Activated T-helper 1 cell treated with anti-CD3 and anti-CD28 coated beads, Interleukin-12 subunit alpha, Interleukin-12 subunit beta, Interleukin-2, Interleukin-4 antibody, amounts not matched to agents 30 ng/mL and 10 ng/mL and 1 ng/mL, durations not matched to agents 14 hours and 24 hours and 36 hours (primary cell): Measurements from ENCODE around the gene ENTPD8. TPM values are rescaled to one million over a fixed set of nuclear protein-coding genes. Genes with fewer than 3 reads are reported as not detected.
"Not testable (repeated sequence)": the region's sequence is repeated elsewhere in the genome, so short reads cannot be mapped to it uniquely, and the experiment has no call there.

Experiments used
- DNase-seq: peaks from one replicate; pipeline ENCODE4 v3.0.0; 2021; ENCODE audit warnings: low spot score
- H3K27ac Mint-ChIP-seq: one replicate; pipeline ENCODE4 v1.8.0; 2021; ENCODE audit warnings: mild to moderate bottlenecking, mixed read lengths
- H3K27me3 Mint-ChIP-seq: one replicate; pipeline ENCODE4 v1.8.0; 2022; ENCODE audit warnings: mild to moderate bottlenecking, moderate library complexity, mixed read lengths; ENCODE audit not compliant: insufficient read depth
- H3K36me3 Mint-ChIP-seq: one replicate; pipeline ENCODE4 v1.8.0; 2021; ENCODE audit warnings: low read depth, mixed read lengths
- H3K4me1 Mint-ChIP-seq: one replicate; pipeline ENCODE4 v1.8.0; 2021; ENCODE audit warnings: low read depth, mixed read lengths
- H3K4me3 Mint-ChIP-seq: one replicate; pipeline ENCODE4 v1.8.0; 2021; ENCODE audit warnings: mild to moderate bottlenecking, moderate library complexity, mixed read lengths
- H3K9me3 Mint-ChIP-seq: one replicate; pipeline ENCODE4 v1.8.0; 2021; ENCODE audit warnings: mixed read lengths
- intact Hi-C: fragments of 100-400 bp; cut with micrococcal nuclease; formaldehyde crosslinking; loops from one replicate; pipeline ENCODE4 v1.15.1; 2024
- total RNA-seq: library from RNA; stranded (reverse); gene quantifications from 2 replicates; pipeline ENCODE4 v1.2.3, GENCODE V29; 2022

The ENTPD8 gene
- total RNA-seq, 1 donor from 2014 or later = not detected

GRCh38 chr9:137388589-137389427 is 52.3 kb downstream of the ENTPD8 start:
- no peak for DNase-seq
- Mint-ChIP-seq H3K27ac (no peak overlapping the region), H3K27me3 (no peaks in the 10 kb centered on the region), H3K9me3 (no peaks in the 10 kb centered on the region), H3K4me3 (no peak overlapping the region), H3K4me1 (no peaks in the 10 kb centered on the region), H3K36me3 (no peaks in the 10 kb centered on the region)
- intact Hi-C loops = no loop called here

GRCh38 chr9:137387891-137388560 is 53.1 kb downstream of the ENTPD8 start:
- H3K36me3 Mint-ChIP-seq = no peaks in the 10 kb centered on the region
- intact Hi-C loops = no loop called here
- no peaks in the 10 kb centered on the region for H3K4me1 Mint-ChIP-seq
- DNase-seq = no peak
- no peaks in the 10 kb centered on the region for H3K9me3 Mint-ChIP-seq
- H3K4me3 Mint-ChIP-seq = no peak overlapping the region
- H3K27me3 Mint-ChIP-seq = no peaks in the 10 kb centered on the region
- no peak overlapping the region for H3K27ac Mint-ChIP-seq

GRCh38 chr9:137387114-137387890 is 53.9 kb downstream of the ENTPD8 start:
- no peaks in the 10 kb centered on the region for H3K4me1 Mint-ChIP-seq
- no peak overlapping the region for H3K4me3 Mint-ChIP-seq
- peak overlapping the region; percentile 52 for H3K27ac Mint-ChIP-seq
- no peaks in the 10 kb centered on the region for H3K9me3 Mint-ChIP-seq
- H3K36me3 Mint-ChIP-seq = no peaks in the 10 kb centered on the region
- H3K27me3 Mint-ChIP-seq = no peaks in the 10 kb centered on the region
- intact Hi-C loops = no loop called here
- DNase-seq = no peak

- DNase-seq, H3K36me3 Mint-ChIP-seq, H3K27ac Mint-ChIP-seq, H3K27me3 Mint-ChIP-seq, H3K4me3 Mint-ChIP-seq, intact Hi-C loops, H3K9me3 Mint-ChIP-seq, H3K4me1 Mint-ChIP-seq: not testable (repeated sequence)
These were observed 54.5 kb downstream of the ENTPD8 start for GRCh38 chr9:137386507-137387113.

- intact Hi-C loops = no loop called here
- Mint-ChIP-seq H3K4me1 (no peaks in the 10 kb centered on the region), H3K27me3 (peaks cover 1% of the 10 kb centered on the region), H3K9me3 (no peaks in the 10 kb centered on the region), H3K27ac (no peak overlapping the region), H3K4me3 (no peak overlapping the region), H3K36me3 (no peaks in the 10 kb centered on the region)
- no peak for DNase-seq
These were observed 56.0 kb downstream of the ENTPD8 start for GRCh38 chr9:137385061-137385655.

Other genes starting within 250 kb of the ENTPD8 start
- gene TPRN, start 240.6 kb downstream of the ENTPD8 start, total RNA-seq = 15.6 and 17.2 TPM in 2 replicates
- gene TMEM203, start 235.7 kb downstream of the ENTPD8 start, total RNA-seq = 40.5 and 41.5 TPM in 2 replicates
- 42.4 and 48.9 TPM in 2 replicates for gene NDOR1, start 235.7 kb downstream of the ENTPD8 start, total RNA-seq
- 9.3 and 11.0 TPM in 2 replicates for gene RNF208, start 219.1 kb downstream of the ENTPD8 start, total RNA-seq
- gene CYSRT1, start 216.2 kb downstream of the ENTPD8 start, total RNA-seq = 0.49 and 0.60 TPM in 2 replicates
- 0.29 TPM in 1 of 2 replicates, not detected in the other for gene RNF224, start 213.9 kb downstream of the ENTPD8 start, total RNA-seq
- not detected in 2 replicates for gene SLC34A3, start 210.5 kb downstream of the ENTPD8 start, total RNA-seq
- 277 and 280 TPM in 2 replicates for gene TUBB4B, start 200.1 kb downstream of the ENTPD8 start, total RNA-seq
- gene STPG3, start 190.1 kb downstream of the ENTPD8 start, total RNA-seq = 1.2 and 1.8 TPM in 2 replicates
- 70.8 and 72.1 TPM in 2 replicates for gene NELFB, start 186.0 kb downstream of the ENTPD8 start, total RNA-seq
- 11.6 and 11.7 TPM in 2 replicates for gene TOR4A, start 163.6 kb downstream of the ENTPD8 start, total RNA-seq
- gene NRARP, start 139.1 kb downstream of the ENTPD8 start, total RNA-seq = 15.2 and 15.4 TPM in 2 replicates
- gene EXD3, start 18.2 kb downstream of the ENTPD8 start, total RNA-seq = 4.8 and 4.9 TPM in 2 replicates
- gene NOXA1, start 18.0 kb downstream of the ENTPD8 start, total RNA-seq = 0.49 and 0.54 TPM in 2 replicates
- 57.2 and 58.9 TPM in 2 replicates for gene NSMF, start 18.0 kb upstream of the ENTPD8 start, total RNA-seq
- gene PNPLA7, start 109.0 kb upstream of the ENTPD8 start, total RNA-seq = 0.71 and 1.2 TPM in 2 replicates
- 53.8 and 56.0 TPM in 2 replicates for gene MRPL41, start 110.5 kb upstream of the ENTPD8 start, total RNA-seq
- 50.3 and 52.1 TPM in 2 replicates for gene DPH7, start 137.6 kb upstream of the ENTPD8 start, total RNA-seq
- gene ZMYND19, start 149.2 kb upstream of the ENTPD8 start, total RNA-seq = 88.2 and 94.9 TPM in 2 replicates
- 65.7 and 70.3 TPM in 2 replicates for gene ARRDC1, start 164.3 kb upstream of the ENTPD8 start, total RNA-seq
- gene EHMT1, start 177.6 kb upstream of the ENTPD8 start, total RNA-seq = 97.0 and 98.1 TPM in 2 replicates